Measurements from ENCODE around the gene CHID1.

Gene CHID1

GRCh38 chr11:944711-945470 lies 34.3 kb upstream of the CHID1 start:
- no peak overlapping the region for H3K4me3 ChIP-seq (ENCODE audit: low read depth, low read length)
- TF ChIP-seq CTCF (IDR thresholded peaks at IDR 0.05; ENCODE audit: borderline replicate concordance, insufficient read depth, low read depth, low read length): no peak

- H3K4me3 ChIP-seq (ENCODE audit: low read depth, low read length): no peak overlapping the region
- no peak for TF ChIP-seq CTCF (IDR thresholded peaks at IDR 0.05; ENCODE audit: borderline replicate concordance, insufficient read depth, low read depth, low read length)
These were observed 32.2 kb upstream of the CHID1 start for GRCh38 chr11:942823-943222.

GRCh38 chr11:940496-941135 lies 30.0 kb upstream of the CHID1 start:
- H3K4me3 ChIP-seq (ENCODE audit: low read depth, low read length): no peak overlapping the region
- TF ChIP-seq CTCF (IDR thresholded peaks at IDR 0.05; ENCODE audit: borderline replicate concordance, insufficient read depth, low read depth, low read length): no peak

- no peak overlapping the region for H3K4me3 ChIP-seq (ENCODE audit: low read depth, low read length)
- no peak for TF ChIP-seq CTCF (IDR thresholded peaks at IDR 0.05; ENCODE audit: borderline replicate concordance, insufficient read depth, low read depth, low read length)
These were observed 27.2 kb upstream of the CHID1 start for GRCh38 chr11:937841-938261.

GRCh38 chr11:936199-936598 lies 25.6 kb upstream of the CHID1 start:
- no peak for TF ChIP-seq CTCF (IDR thresholded peaks at IDR 0.05; ENCODE audit: borderline replicate concordance, insufficient read depth, low read depth, low read length)
- H3K4me3 ChIP-seq (ENCODE audit: low read depth, low read length): no peak overlapping the region

- no peak overlapping the region for H3K4me3 ChIP-seq (ENCODE audit: low read depth, low read length)
- TF ChIP-seq CTCF (IDR thresholded peaks at IDR 0.05; ENCODE audit: borderline replicate concordance, insufficient read depth, low read depth, low read length): no peak
These were observed 23.9 kb upstream of the CHID1 start for GRCh38 chr11:934527-934926.

- H3K4me3 ChIP-seq (ENCODE audit: low read depth, low read length): no peak overlapping the region
- no peak for TF ChIP-seq CTCF (IDR thresholded peaks at IDR 0.05; ENCODE audit: borderline replicate concordance, insufficient read depth, low read depth, low read length)
These were observed 23.3 kb upstream of the CHID1 start for GRCh38 chr11:933936-934335.
